MM.1S (cell line): ENCODE data around the gene CERS5.

Experiments
- EZH2 ChIP-seq: fragments of 300-600 bp; sonication (generic); optimal IDR thresholded peaks from 2 replicates; pipeline ENCODE3; 2017; ENCODE audit warnings: low read depth, mild to moderate bottlenecking, antibody characterized with exemption, low read length, mixed read lengths
- EZH2phosphoT487 ChIP-seq: fragments of 300-600 bp; sonication (generic); IDR thresholded peaks from 2 replicates; pipeline ENCODE4 v1.6.1; 2018; ENCODE audit warnings: antibody characterized with exemption, low read length
- TF ChIP-seq, protein P1 (sequence below): fragments of 300-600 bp; sonication (generic); IDR thresholded peaks from 2 replicates; pipeline ENCODE4 v1.5.1; 2016; ENCODE audit warnings: antibody characterized with exemption, low read length, mixed read lengths

DNA sequence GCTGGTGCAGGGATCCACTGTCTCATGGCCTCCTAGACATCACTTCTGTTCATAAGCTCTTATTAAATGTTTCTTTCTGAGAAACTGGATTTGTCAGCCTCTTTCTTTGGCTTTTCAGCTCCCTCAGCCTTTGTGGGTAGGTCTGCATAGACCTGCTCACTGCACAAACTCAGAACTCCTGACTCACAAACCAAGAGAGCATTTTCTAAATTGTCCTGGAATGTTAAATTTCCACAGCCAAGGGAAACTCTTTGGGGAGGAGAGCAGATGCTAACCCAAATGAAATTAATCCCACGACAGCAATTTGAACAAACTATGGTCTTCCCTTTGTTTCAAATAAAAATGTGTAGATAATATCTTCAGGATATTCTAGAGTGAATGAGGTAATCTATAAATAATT is 19.5 kb upstream of the CERS5 start:
- TF ChIP-seq, protein P1, sequence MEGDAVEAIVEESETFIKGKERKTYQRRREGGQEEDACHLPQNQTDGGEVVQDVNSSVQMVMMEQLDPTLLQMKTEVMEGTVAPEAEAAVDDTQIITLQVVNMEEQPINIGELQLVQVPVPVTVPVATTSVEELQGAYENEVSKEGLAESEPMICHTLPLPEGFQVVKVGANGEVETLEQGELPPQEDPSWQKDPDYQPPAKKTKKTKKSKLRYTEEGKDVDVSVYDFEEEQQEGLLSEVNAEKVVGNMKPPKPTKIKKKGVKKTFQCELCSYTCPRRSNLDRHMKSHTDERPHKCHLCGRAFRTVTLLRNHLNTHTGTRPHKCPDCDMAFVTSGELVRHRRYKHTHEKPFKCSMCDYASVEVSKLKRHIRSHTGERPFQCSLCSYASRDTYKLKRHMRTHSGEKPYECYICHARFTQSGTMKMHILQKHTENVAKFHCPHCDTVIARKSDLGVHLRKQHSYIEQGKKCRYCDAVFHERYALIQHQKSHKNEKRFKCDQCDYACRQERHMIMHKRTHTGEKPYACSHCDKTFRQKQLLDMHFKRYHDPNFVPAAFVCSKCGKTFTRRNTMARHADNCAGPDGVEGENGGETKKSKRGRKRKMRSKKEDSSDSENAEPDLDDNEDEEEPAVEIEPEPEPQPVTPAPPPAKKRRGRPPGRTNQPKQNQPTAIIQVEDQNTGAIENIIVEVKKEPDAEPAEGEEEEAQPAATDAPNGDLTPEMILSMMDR: no peak
- TF ChIP-seq EZH2phosphoT487: no peak
- no peak for TF ChIP-seq EZH2
